Erythroblast (primary cell): ENCODE measurements around the gene TXNDC11.
A peak's percentile ranks its signal among the peaks of the same experiment; 100 is the strongest.

Source experiments
- DNase-seq, 2 experiments: peaks; one replicate each; lab custom pipeline; 2025; lab: John Stamatoyannopoulos, UW
- GATA1 ChIP-seq: IDR thresholded peaks from 2 replicates; pipeline ENCODE4 v1.6.1; 2011; ENCODE audit warnings: low read depth, mild to moderate bottlenecking, control low read depth, low read length, moderate library complexity
- POLR2A ChIP-seq: IDR thresholded peaks from 2 replicates; pipeline ENCODE4 v1.6.1; 2011; ENCODE audit warnings: mild to moderate bottlenecking, low read length

TXNDC11 gene

DNA sequence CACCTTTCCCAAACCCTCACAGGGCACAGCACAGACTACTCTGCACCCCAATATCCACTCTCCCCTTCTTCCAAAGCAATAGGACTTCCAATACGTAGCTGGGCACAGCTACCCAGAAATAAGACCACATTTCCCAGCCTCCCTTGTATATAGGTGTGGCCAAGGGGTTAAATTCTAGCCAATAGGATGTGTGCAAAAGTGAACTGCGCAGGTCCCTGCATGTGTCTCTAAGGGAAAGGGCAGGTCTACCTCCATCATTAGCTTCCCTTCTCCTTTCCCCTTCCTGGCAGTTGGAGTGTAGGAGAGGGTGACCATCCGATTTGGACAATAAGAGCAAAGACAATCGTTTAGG is 99.9 kb downstream of the TXNDC11 start:
- TF ChIP-seq POLR2A (no peak), GATA1 (no peak)
- DNase-seq = no peak

GRCh38 chr16:11640987-11641817 is 101.5 kb downstream of the TXNDC11 start:
- peak; percentile 37 to 57 for DNase-seq
- no peak for TF ChIP-seq POLR2A
- TF ChIP-seq GATA1 = no peak

DNA sequence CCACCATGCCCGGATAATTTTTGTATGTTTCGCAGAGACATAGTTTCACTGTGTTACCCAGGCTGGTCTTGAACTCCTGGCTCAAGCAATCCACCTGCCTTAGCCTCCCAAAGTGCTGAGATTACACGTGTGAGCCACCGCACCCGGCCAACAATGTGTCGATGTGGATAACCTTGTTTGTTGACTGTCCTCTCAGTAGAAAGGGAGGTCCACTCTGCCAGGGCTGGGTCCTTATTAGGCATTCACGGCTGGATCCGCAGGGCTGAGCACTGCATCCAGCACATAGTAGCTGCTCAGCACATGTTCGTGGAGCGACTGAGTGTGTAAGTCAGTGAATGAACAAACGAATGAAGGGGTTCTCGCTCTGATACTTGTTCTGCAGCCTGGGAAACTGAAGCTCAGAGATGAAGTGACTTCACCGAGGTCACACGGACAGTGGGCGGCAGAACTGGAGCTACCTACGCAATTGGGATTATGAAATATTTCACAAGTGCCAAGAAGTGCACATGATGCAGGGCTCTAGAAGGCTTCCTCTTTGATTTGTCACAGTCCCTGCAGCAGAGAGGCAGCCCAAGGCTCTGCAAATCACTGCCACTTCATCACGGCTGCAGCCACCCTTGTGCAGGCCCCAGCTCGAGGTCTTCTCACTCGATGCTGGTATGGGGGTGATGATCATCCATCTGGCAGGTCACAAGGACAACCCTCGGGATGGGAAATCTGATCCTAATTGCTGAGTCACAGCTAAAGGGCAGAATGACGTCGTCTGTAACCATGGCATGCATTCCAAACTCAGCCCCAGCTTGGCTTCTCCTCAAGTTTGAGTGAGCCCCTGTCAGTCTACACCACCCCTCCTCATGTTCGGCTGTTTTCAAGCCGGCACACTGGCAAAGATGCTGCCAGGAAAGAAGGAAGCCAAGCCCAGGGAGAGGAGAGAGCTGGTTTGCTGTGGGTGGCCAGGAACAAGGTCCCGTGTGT is 102.4 kb downstream of the TXNDC11 start:
- TF ChIP-seq POLR2A = no peak
- TF ChIP-seq GATA1 = no peak
- DNase-seq = peak; percentile 31 to 76

GRCh38 chr16:11639008-11639562 is 103.6 kb downstream of the TXNDC11 start:
- DNase-seq = no peak
- no peak for TF ChIP-seq POLR2A
- TF ChIP-seq GATA1 = no peak

GRCh38 chr16:11638140-11638539 is 104.5 kb downstream of the TXNDC11 start:
- no peak for DNase-seq
- TF ChIP-seq POLR2A (no peak), GATA1 (no peak)

GRCh38 chr16:11637320-11637719 is 105.3 kb downstream of the TXNDC11 start:
- no peak for DNase-seq
- TF ChIP-seq GATA1 (no peak), POLR2A (no peak)

DNA sequence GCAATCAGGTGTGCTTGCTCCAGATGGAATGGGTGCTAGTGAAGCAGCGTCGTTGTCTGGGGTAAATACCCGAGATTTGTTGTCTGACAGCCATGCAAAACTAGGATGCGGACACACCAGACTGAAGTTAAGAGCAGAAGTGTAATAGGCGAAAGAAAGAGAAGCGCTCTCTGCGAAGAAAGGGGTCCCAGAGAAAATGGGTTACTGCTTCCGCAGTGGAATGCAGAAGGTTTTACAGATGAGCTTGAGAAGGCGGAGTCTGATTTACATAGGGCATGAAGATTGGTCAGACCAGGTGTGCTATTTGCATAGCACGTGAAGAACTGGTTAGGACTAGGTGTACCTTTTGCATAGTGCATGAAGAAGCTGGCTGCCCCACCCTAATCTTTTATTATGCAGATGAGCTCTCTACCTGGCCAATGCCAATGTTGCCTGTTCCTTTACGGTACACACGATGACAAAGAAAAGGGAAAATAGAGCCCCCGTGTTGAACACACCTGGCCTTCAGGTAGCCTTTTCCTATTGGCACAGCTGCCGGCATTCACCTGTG is 106.4 kb downstream of the TXNDC11 start:
- TF ChIP-seq POLR2A = no peak
- TF ChIP-seq GATA1 = no peak

DNA sequence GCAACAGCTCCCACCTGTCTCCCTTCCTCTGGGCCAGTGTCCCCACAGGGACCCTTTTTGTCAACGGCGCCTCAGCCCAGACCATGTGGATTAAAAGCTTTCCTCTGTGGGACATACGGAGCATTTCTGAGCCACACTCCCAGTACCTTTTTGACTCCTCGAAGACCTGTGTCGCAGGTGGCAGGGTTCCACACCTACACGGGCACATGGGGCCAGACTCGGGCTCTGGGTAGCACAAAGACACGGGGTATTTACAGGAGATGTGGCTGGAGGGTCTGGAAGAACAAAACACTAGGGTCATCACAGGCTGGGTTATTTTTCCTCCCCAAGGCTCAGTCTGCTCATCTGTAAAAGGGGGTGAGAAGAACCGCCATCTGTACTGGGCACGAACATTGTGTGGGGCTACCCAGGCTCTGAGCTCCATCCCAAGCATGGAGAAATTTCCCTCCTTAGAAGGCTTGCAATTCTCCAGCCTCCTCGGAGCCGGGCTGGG is 106.9 kb downstream of the TXNDC11 start:
- no peak for DNase-seq
- TF ChIP-seq POLR2A (no peak), GATA1 (no peak)

More for the DNA sequence above, 106.4 kb downstream of the TXNDC11 start:
- DNase-seq = no peak

GRCh38 chr16:11635113-11635652 is 107.5 kb downstream of the TXNDC11 start:
- TF ChIP-seq GATA1 (no peak), POLR2A (no peak)
- DNase-seq = no peak

- TF ChIP-seq POLR2A (no peak), GATA1 (no peak)
- no peak for DNase-seq
Observed at GRCh38 chr16:11634312-11634711, 108.3 kb downstream of the TXNDC11 start.

DNA sequence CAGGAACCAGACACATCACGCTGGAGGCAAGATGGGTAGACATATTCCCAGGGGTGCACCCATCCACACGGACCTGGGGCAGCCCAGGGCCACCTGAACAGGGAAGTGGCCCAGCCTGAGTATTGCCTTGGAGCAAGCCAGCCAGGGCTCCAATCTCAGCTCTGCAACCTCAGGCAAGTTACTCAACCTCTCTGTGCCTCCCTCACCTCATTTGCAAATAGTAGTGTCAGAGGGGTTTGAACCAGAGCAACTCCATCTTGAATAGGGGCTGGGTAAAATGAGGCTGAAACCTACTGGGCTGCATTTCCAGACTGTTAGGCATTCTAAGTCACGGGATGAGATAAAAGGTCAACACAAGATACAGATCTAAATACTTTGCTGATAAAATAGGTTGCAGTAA is 109.5 kb downstream of the TXNDC11 start:
- no peak for TF ChIP-seq GATA1
- TF ChIP-seq POLR2A = no peak
- DNase-seq = no peak

DNA sequence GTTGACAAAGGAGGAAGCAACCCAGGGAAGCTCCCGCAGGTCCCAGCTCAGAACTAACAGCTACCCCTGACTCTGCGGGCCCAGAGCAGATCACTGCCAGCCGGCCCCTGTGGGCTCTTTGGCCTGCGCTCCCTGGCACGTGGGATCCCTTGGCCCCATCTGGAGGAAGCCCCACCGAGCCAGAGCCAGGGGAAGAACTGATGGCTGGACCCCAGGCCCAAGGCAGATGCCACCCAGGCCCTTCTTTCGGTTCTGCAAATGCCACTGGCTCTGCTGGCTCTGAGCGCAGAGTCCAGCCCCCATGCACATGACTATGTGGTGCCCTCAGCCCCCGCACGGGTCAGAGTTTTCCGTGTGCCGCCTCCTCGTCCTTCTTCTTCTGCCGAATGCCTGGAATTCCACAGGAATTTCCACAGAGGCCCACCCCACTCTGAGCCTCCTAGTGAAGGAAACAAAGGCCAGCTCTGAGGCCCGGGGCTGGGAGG is 110.2 kb downstream of the TXNDC11 start:
- TF ChIP-seq GATA1 (no peak), POLR2A (no peak)
- no peak for DNase-seq

DNA sequence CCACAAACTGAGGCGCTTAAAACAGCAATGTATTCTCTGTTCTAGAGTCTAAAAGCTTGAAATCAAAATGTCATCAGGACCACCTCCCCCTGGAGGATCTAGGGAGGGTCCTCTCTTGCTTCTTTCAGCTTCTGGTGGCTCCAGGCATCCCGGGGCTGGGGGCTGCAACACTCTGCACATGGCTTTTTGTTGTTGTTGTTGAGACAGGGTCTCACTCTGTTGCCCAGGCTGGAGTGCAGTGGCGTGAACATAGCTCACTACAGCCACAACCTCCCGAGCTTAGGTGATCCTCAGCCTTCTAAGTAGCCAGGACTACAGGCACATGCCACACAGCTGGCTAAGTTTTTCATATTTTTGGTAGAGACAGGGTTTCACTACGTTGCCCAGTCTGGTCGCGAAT is 111.4 kb downstream of the TXNDC11 start:
- DNase-seq = no peak
- no peak for TF ChIP-seq GATA1

DNA sequence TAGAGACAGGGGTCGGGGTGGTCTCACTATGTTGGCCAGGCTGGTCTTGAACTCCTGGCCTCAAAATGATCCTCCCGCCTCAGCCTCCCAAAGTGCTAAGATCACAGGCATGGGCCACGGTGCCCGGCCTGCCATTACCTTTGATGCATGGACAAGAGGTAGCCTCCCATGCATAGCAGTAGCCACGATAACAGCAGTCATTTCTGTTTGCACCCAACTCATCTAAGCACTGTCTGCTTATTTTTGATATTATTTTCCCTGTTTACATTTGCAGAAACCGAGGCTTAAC is 111.9 kb downstream of the TXNDC11 start:
- no peak for DNase-seq
- TF ChIP-seq GATA1 (no peak), POLR2A (no peak)
